GM23248 (cell line): ENCODE results near the gene NMT2.

Source experiments
- EZH2 ChIP-seq: fragments of 200-600 bp; sonication (generic); IDR thresholded peaks from 2 replicates; pipeline ENCODE4 v1.6.1; 2018; ENCODE audit warnings: antibody characterized with exemption, mild to moderate bottlenecking; ENCODE audit not compliant: insufficient read depth, poor library complexity, severe bottlenecking
- EZH2phosphoT487 ChIP-seq: fragments of 200-600 bp; sonication (generic); IDR thresholded peaks from 2 replicates; pipeline ENCODE4 v1.6.1; 2018; ENCODE audit warnings: antibody characterized with exemption, moderate library complexity, mild to moderate bottlenecking, low read depth; ENCODE audit not compliant: insufficient read depth

- TF ChIP-seq EZH2 = no peak
- no peak for TF ChIP-seq EZH2phosphoT487
Observed at GRCh38 chr10:15137036-15137359, 31.5 kb downstream of the NMT2 start.
